Lung (tissue), 12 donors: ENCODE data around the gene GRIN2A. TPM values are rescaled to one million over a fixed set of nuclear protein-coding genes. Genes with fewer than 3 reads are reported as not detected.

Experiments used
- ATAC-seq: fragments of 200-7000 bp; cut with Tn5 transposase; one replicate; pipeline ENCODE4 v1.9.1; 2020; ENCODE audit warnings: moderate number of reproducible peaks; ENCODE audit not compliant: insufficient read depth, low FRiP score
- DNase-seq, 3 donors: peaks; one replicate each; pipeline ENCODE4 v3.0.0-alpha.2; 2013 to 2017
- H3K27ac ChIP-seq, 2 donors: one replicate each; pipeline ENCODE4 v1.5.1; 2013; ENCODE audit warnings: mild to moderate bottlenecking in 2 of 2, moderate library complexity in 2 of 2, control low read depth in 1 of 2, inconsistent platforms in 1 of 2, low read depth in 1 of 2, low read length in 1 of 2
- H3K27me3 ChIP-seq, 3 donors: one replicate each; pipeline ENCODE4 v1.5.1; 2013; ENCODE audit warnings: low read length in 2 of 3; ENCODE audit not compliant: control insufficient read depth in 3 of 3, insufficient read depth in 3 of 3
- H3K36me3 ChIP-seq, 4 donors: one replicate each; pipeline ENCODE4 v1.5.1; 2013; ENCODE audit warnings: low read length in 4 of 4, mild to moderate bottlenecking in 1 of 4, moderate library complexity in 1 of 4; ENCODE audit not compliant: control insufficient read depth in 4 of 4, insufficient read depth in 4 of 4
- H3K4me1 ChIP-seq, 5 donors: one replicate each; pipeline ENCODE4 v1.5.1; 2013; ENCODE audit warnings: low read length in 5 of 5, mild to moderate bottlenecking in 2 of 5, moderate library complexity in 1 of 5; ENCODE audit not compliant: control insufficient read depth in 5 of 5, insufficient read depth in 5 of 5
- H3K4me3 ChIP-seq: one replicate; pipeline ENCODE4 v1.5.1; 2013; ENCODE audit warnings: mild to moderate bottlenecking, control low read depth, moderate library complexity
- H3K9ac ChIP-seq, 2 donors: one replicate each; pipeline ENCODE4 v1.5.1; 2013; ENCODE audit warnings: low read length in 2 of 2, control low read depth in 1 of 2; ENCODE audit not compliant: insufficient read depth in 1 of 2
- H3K9me3 ChIP-seq, 4 donors: one replicate each; pipeline ENCODE4 v1.5.1; 2013; ENCODE audit warnings: low read length in 3 of 4, mild to moderate bottlenecking in 1 of 4, moderate library complexity in 1 of 4; ENCODE audit not compliant: control insufficient read depth in 4 of 4, insufficient read depth in 3 of 4
- CTCF ChIP-seq: IDR thresholded peaks from 2 replicates; pipeline ENCODE4 v1.5.1; 2012; ENCODE audit warnings: mild to moderate bottlenecking; ENCODE audit errors: control extremely low read depth, extremely low read depth
- WGBS, 2 donors: extraction: QIAGEN DNeasy Blood & Tissue Kit; methylation state at CpG; one replicate each; pipeline ENCODE4 v1.1.7; 2013; 5-methylcytosine and 5-hydroxymethylcytosine counted together
- polyA plus RNA-seq, 2 donors: library from polyadenylated mRNA; stranded (reverse); fragments of 200-250 nt; gene quantifications; one replicate each; pipeline ENCODE4 v1.2.1, GENCODE V29; 2013
- total RNA-seq, 2 donors: library from RNA; depleted of rRNA in 1 of 2; stranded (reverse); fragments of >200 nt in 1 of 2; gene quantifications; one replicate each; pipeline ENCODE4 v1.2.1, GENCODE V29; 2014 to 2021
- donor health status: control.
- donor health status: control.
- donor health status: Bipolar disorder and iron deficiency.
- donor health status: healthy.
- donor health status: DM: yes; HTN: yes; CAD: no.

Gene GRIN2A
- total and polyA plus RNA-seq, 4 donors: 0.02 to 0.37 (median 0.10) TPM

GRCh38 chr16:9823510-9823909 is 358.7 kb downstream of the GRIN2A start:
- DNase-seq (no peak), ATAC-seq (no peak)
- Histone ChIP-seq H3K9me3 (no peaks in the 10 kb centered on the region), H3K4me1 (no peaks in the 10 kb centered on the region), H3K27ac (no peak overlapping the region), H3K36me3 (no peaks in the 10 kb centered on the region), H3K27me3 (no peaks in the 10 kb centered on the region), H3K9ac (no peak overlapping the region), H3K4me3 (no peak overlapping the region)
- 71 to 75% methylated on average over 3 of the region's 3 CpGs for WGBS, 2 donors
- no peak for TF ChIP-seq CTCF

- no peak for TF ChIP-seq CTCF
Observed at GRCh38 chr16:9821970-9822369, 360.3 kb downstream of the GRIN2A start.

GRCh38 chr16:9821331-9821730 is 360.9 kb downstream of the GRIN2A start:
- Histone ChIP-seq H3K36me3 (no peaks in the 10 kb centered on the region), H3K9me3 (no peaks in the 10 kb centered on the region), H3K4me1 (no peaks in the 10 kb centered on the region), H3K9ac (no peak overlapping the region), H3K27me3 (no peaks in the 10 kb centered on the region), H3K27ac (no peak overlapping the region), H3K4me3 (no peak overlapping the region)
- WGBS, 2 donors: 56 to 71% methylated on average over 3 of the region's 3 CpGs
- TF ChIP-seq CTCF: no peak
- DNase-seq: no peak
- no peak for ATAC-seq

More at GRCh38 chr16:9821970-9822369, 360.3 kb downstream of the GRIN2A start:
- no peak overlapping the region for H3K4me3 ChIP-seq
- H3K9me3 ChIP-seq: no peaks in the 10 kb centered on the region
- H3K4me1 ChIP-seq: no peaks in the 10 kb centered on the region
- H3K27ac ChIP-seq: no peak overlapping the region
- ATAC-seq (no peak), DNase-seq (no peak)
- H3K9ac ChIP-seq: no peak overlapping the region
- 49 to 66% methylated on average over 7 of the region's 7 CpGs for WGBS, 2 donors
- no peaks in the 10 kb centered on the region for H3K27me3 ChIP-seq
- no peaks in the 10 kb centered on the region for H3K36me3 ChIP-seq
